ENCODE results near the gene FICD.
A peak's percentile ranks its signal among the peaks of the same experiment; 100 is the strongest.

The FICD gene

GRCh38 chr12:108502922-108503321, 12.2 kb upstream of the FICD start:
- DNase-seq (ENCODE audit: low spot score), result no peak

DNA sequence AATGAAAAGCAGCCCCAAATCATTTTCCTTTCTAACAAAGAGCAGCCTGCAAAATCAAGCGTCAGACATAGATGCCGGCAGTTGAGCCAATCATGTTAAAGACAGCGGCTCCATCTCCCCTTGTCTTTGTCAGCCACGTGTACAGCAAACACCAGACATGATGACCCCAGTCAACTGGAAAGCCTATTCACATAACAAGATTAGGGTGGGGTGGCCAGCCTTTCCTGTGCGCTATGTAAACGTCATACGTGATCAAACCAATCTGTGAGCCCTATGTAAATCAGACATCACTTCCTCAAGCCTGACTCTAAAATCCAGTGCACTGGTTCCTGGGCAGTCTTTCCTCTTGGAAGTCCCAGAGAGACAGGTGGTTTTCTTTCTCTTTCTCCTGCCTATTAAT, 9.9 kb upstream of the FICD start:
- DNase-seq (ENCODE audit: low spot score), result no peak

DNA sequence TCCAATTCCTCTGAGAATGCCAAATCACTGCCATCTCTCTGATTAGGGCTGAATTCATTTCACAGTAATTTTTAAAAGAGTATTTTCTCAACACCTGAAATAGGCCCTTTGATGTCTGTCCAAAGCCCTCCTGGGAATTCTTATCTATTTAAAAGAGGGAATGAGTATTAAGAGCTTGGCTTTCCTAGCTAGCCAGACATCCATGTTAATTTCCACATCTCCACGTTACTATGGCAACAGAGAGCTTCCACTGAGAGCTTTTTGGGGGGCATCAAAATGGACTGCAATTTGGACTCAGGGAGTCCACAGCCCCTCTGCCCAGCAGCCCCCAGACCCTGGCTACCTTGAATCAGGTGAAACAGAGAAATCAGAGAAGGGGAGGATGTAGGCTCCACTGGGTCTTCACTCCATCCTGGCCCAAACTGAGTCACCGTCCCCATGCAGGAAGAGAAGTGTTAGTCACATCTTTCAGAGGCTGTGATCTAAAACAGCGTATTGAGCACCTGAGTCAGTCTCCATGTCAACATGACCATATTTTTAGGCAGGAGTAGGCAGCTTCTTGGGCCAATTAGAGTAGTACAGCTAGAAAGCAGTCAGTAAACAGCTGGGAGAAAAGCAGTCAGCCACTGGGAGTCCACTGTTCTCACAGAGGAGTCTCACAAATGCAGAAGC, 7.0 kb upstream of the FICD start:
- DNase-seq (ENCODE audit: low spot score), result no peak

GRCh38 chr12:108509806-108510205, 5.3 kb upstream of the FICD start:
- no peak for DNase-seq (ENCODE audit: low spot score)

DNA sequence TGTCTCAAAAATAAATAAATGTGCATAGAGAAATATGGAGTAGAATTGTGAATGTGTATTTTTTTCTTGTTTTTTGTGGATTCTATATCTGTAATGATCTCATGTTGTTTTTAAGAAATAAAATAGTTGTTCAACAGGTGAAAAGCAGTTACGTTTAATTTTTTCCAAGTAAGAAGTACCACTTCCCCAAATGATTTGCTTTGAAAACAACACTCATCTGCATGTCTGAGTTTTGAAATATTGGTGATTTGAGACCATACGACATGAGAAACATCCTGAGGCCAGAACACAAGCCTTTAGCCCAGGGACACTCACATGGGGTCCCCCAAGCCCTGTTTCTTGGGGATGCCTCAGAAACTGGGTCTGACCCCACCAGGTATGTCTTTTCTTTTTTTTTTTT, 4.2 kb upstream of the FICD start:
- no peak for DNase-seq (ENCODE audit: low spot score)

- DNase-seq (ENCODE audit: low spot score), result peak; percentile 75
These were observed 3.2 kb upstream of the FICD start for GRCh38 chr12:108511633-108512540.

DNA sequence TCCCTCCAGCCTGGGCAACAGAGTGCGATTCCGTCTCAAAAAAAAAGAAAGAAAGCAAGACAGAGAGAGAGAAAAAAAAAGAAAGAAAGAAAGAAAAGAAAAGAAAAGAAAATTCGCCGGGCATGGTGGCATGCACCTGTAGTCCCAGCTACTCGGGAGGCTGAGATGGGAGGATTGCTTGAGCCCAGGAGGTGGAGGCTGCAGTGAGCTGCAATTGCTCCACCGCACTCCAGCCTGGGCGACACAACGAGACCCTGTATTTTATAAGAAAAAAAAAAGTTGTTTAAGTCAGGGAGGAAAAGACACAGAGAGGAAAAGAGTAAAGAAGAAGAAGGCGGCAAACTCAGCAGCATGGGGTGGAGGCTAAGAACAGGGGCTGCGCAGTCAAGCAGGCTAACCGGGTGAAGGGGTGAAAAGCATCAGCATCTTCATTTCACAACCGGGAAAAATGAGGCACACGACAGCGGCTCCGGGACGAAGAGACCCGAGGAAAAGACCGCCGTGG, 557 bp upstream of the FICD start:
- DNase-seq (ENCODE audit: low spot score), result no peak

DNA sequence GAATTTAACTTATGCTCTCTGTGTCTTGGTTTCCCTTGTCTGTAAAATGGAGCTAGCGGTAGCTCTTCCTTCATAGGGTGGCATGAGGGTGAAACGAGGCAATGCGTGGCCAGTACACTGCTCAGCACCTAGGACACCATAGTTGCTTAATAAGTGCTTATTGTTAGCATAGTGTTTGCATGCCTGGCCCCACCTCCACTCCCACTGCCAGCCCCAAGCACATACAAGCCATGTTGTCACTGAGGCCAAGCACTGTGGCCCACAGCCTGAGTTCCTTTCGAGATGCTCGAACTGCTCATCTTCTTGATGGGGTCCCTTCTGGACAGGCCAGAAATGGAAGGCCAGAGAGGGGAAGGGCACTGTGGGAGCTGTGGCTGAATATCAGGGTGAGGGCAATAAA, 839 bp downstream of the FICD start:
- DNase-seq (ENCODE audit: low spot score), result no peak

DNA sequence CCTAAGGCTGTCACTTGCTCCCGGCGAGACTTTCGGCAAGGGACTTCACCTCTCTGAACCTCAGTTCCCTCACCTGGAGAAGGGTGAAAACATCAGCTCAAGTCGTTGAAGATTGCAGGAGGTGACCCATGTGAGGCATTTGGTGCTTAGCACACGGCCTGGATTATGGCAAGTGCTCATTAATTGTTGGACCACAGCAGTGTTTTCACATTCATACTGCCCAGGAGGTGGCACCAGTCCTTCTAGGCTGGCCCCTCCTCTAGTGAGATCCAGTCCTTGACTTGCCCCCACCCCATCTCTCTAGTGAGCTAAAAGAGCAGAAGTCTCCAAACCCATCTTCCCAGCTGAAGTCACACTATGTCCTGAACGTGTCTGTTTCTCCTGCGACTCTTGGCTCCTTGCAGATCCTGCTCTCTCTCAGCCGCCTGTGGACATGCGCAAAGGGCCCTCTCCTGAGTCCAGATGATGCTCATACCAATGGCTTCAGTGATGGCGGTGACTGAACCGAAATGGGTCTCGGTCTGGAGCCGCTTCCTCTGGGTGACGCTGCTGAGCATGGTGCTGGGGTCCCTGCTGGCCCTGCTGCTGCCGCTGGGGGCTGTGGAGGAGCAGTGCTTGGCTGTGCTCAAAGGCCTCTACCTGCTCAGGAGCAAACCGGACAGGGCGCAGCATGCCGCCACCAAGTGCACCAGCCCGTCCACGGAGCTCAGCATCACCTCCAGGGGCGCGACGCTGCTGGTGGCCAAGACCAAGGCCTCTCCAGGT, 1.6 kb downstream of the FICD start:
- no peak for DNase-seq (ENCODE audit: low spot score)

- no peak for DNase-seq (ENCODE audit: low spot score)
These were observed 2.4 kb downstream of the FICD start for GRCh38 chr12:108517288-108518100.

GRCh38 chr12:108518101-108518715, 3.1 kb downstream of the FICD start:
- DNase-seq (ENCODE audit: low spot score), result no peak

DNA sequence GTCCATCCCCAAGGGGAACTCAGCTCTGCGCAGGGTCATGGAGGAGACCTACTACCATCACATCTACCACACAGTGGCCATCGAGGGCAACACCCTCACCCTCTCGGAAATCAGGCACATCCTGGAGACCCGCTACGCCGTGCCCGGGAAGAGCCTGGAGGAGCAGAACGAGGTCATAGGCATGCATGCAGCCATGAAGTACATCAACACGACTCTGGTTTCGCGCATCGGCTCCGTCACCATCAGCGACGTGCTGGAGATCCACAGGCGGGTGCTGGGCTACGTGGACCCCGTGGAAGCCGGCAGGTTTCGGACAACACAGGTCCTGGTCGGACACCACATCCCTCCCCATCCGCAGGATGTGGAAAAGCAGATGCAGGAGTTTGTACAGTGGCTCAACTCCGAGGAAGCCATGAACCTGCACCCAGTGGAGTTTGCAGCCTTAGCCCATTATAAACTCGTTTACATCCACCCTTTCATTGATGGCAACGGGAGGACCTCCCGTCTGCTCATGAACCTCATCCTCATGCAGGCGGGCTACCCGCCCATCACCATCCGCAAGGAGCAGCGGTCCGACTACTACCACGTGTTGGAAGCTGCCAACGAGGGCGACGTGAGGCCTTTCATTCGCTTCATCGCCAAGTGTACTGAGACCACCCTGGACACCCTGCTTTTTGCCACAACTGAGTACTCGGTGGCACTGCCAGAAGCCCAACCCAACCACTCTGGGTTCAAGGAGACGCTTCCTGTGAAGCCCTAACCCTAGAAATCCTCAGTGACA, 3.8 kb downstream of the FICD start:
- DNase-seq (ENCODE audit: low spot score), result no peak

DNA sequence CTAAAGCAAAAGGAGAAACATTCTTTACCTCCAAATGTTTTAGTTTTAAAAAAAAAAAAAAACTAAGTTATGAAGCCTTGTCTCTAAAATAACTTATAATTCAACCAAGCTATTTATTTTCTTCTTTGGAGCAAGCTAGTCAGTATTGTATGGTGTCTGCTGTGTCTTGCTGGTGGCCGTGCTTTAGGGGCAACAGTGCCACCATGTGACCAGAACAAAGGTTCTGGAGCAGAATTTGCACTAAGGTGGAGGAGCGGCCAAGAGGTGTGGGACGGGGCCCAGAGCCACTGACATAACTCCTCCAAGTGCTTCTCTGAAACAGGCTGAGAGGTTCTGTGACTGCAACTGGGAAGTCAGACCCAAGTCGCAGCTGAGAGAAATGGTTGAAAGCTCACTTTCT, 4.5 kb downstream of the FICD start:
- no peak for DNase-seq (ENCODE audit: low spot score)

- DNase-seq (ENCODE audit: low spot score), result no peak
These were observed 8.3 kb downstream of the FICD start for GRCh38 chr12:108523365-108523764.

GRCh38 chr12:108525681-108526080, 10.6 kb downstream of the FICD start:
- DNase-seq (ENCODE audit: low spot score), result no peak

DNA sequence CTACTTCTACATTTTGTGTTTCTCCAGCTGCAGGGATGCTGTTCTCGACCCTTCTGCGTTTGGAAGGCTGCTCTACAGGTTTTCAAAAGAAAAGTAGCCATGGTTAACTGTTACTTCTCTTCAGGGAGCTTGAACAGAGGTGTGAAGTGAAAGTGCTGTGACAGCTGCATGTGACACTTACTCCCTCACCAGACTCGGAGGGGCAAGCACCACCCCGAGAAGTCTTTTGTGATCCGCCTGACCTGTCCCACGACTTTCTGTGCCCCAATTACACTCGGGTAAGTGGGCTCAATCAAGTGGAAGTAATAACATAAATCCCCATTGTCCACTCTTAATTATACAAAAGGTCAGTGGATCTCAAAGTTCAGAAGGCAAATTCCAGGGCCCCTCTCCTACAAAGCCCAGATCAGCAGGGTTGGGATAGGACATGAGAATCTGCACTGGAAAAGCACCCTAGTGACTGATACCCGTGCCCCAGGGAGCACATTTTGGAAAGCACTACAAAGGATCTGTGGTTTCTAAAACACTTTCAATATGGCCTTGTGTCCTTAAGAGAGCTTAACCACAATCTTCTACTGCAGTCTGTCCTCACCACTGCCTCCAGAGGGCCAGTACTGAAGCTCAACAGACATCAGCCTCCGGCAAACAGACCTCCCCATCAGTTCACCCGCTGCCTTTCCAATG, 11.5 kb downstream of the FICD start:
- no peak for DNase-seq (ENCODE audit: low spot score)

DNA sequence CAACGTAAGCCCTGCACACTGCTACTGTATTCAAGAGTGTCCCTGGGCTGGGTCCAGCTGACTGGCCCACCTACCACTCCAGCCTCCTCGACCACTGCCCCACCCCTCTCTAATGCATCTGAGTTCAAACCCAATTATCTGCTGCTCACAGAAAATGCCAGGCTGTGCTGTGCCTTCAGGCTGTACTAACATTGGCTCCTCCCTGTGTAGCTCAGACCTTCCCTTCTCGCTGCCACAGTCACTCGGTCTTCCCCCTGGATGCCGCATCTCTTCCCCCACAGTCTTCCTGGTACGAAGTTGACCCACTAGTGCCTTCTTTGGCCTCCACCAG, 12.1 kb downstream of the FICD start:
- no peak for DNase-seq (ENCODE audit: low spot score)

DNA sequence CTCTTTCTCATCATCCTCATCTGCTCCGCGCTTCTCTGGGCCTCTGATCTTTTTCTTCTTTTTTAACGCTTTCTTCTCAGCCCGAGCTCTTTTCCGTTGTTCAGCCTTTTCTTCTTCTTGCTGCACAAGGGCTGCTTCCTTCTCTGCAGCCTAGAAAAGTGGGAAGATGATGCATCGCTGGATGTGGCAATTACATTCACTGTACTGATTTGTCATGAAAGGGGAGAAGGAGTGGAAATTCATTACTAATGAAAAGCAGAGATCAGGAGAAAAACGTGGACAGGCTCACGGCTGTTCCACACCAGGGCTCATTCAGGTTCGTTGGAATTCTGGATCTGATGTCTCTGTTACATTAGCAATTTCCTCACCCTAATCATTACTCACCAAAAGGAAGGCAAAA, 15.1 kb downstream of the FICD start:
- DNase-seq (ENCODE audit: low spot score), result no peak

DNA sequence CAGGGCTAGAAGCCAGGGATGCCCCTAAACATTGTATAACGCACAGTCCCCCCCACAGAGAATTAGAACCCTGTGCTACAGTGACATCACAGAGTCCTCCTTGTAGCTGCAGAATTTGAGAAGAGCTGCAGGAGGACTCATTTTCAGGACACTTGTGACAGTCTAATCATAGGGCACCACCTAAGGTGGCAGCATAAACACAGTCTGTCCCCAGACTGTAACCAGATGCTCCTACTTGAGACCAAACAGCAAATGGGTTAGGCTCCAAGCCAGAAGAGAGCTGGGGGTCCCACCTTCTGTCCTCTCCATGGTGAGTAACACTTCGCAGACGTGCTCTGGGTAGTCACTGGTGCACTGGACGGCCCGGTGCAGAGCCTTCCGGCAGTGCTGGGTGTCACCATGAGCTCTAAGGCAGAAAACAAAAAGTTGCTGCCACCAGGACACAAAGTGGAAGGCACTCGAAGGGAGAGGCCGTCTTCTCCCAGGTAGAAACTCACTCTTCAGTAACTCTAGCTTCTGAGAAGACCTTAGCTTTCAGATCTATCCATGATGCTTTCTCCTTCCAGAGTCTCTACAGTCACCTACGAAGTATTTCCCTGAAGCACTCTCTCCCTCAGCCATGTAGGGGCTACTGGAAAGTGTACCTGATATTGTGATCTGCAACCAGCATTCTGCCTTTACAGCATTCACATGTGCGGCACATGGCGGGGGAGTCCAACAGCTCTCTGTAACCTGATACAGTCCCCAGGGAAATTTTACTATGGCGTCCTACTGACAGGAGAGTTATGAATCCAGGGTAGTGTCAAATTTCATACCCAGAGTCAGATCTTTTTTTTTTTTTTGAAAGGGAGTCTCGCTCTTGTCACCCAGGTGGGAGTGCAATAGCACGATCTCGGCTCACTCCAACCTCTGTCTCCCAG, 17.1 kb downstream of the FICD start:
- no peak for DNase-seq (ENCODE audit: low spot score)
